GM19023 (cell line): Measurements from ENCODE around the gene CHSY1.

Experiments used
- ATAC-seq: cut with Tn5 transposase; IDR thresholded peaks from one replicate; pipeline ENCODE4 v1.9.1; 2021; ENCODE audit warnings: mild to moderate bottlenecking, moderate library complexity; ENCODE audit not compliant: unreplicated experiment

Gene CHSY1

GRCh38 chr15:101156509-101157159 is 95.2 kb downstream of the CHSY1 start:
- peak; percentile 83 for ATAC-seq

GRCh38 chr15:101156061-101156460 is 95.8 kb downstream of the CHSY1 start:
- no peak for ATAC-seq

GRCh38 chr15:101153801-101154656 is 97.8 kb downstream of the CHSY1 start:
- no peak for ATAC-seq

- ATAC-seq = no peak
Observed at GRCh38 chr15:101152914-101153313, 98.9 kb downstream of the CHSY1 start.

GRCh38 chr15:101151288-101151687 is 100.6 kb downstream of the CHSY1 start:
- no peak for ATAC-seq

- no peak for ATAC-seq
Observed at GRCh38 chr15:101150723-101151040, 101.2 kb downstream of the CHSY1 start.

- ATAC-seq = no peak
Observed at GRCh38 chr15:101149864-101150722, 101.8 kb downstream of the CHSY1 start.

- ATAC-seq = no peak
Observed at GRCh38 chr15:101148881-101149664, 102.8 kb downstream of the CHSY1 start.

- peak; percentile 54 for ATAC-seq
Observed at GRCh38 chr15:101148166-101148880, 103.5 kb downstream of the CHSY1 start.

GRCh38 chr15:101147181-101147580 is 104.7 kb downstream of the CHSY1 start:
- ATAC-seq = no peak

GRCh38 chr15:101146118-101146702 is 105.6 kb downstream of the CHSY1 start:
- no peak for ATAC-seq

GRCh38 chr15:101145362-101145761 is 106.5 kb downstream of the CHSY1 start:
- ATAC-seq = no peak

- ATAC-seq = no peak
Observed at GRCh38 chr15:101143321-101143720, 108.5 kb downstream of the CHSY1 start.

GRCh38 chr15:101142711-101143110 is 109.1 kb downstream of the CHSY1 start:
- ATAC-seq = no peak

- no peak for ATAC-seq
Observed at GRCh38 chr15:101141926-101142527, 109.8 kb downstream of the CHSY1 start.

GRCh38 chr15:101140697-101141065 is 111.2 kb downstream of the CHSY1 start:
- ATAC-seq = no peak

- ATAC-seq = no peak
Observed at GRCh38 chr15:101139986-101140696, 111.7 kb downstream of the CHSY1 start.
